HG03521 (cell line): ENCODE measurements around the gene VEPH1.

Source experiments
- ATAC-seq: cut with Tn5 transposase; IDR thresholded peaks from one replicate; pipeline ENCODE4 v1.9.1; 2021; ENCODE audit warnings: mild to moderate bottlenecking, moderate library complexity; ENCODE audit not compliant: unreplicated experiment

VEPH1 gene

DNA sequence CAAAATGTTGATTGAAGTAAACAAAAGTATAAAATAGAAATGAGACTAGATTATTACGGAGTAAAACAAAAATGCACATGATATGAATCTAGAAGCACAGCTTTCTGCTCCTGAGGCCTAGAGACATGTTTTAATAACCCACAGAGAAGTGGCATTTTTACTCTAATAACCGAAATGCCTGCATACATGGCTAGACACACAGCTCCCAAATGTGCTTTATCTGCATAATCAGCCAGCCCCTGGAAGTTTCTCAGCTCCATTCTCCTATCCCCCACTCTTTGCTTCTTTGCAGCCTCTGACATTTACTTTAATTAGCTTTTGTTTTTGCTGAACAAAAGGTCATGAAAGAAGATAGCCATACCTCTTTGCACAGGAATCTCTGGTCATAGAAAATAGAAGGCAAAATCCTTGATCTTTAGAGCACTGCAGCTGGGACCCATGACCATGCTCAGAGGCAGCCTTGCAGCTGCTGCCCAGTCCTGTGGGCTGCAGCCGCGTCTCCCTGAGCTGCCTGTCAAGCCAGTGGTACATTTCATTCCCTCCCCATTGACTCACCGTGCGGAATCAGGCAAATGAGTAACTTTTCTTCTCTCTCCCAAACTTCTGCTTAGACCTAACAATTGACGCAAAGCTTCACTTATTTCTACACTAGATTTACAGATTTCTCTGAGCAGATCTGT, at the start of gene VEPH1:
VEPH1 (minus strand) TSS at position 501 of the 680 bp plus-strand sequence. CDS start 8,067 bp downstream, outside the sequence.
- ATAC-seq: no peak

- no peak for ATAC-seq
Observed at GRCh38 chr3:157551961-157552360, 48.7 kb upstream of the VEPH1 start.

DNA sequence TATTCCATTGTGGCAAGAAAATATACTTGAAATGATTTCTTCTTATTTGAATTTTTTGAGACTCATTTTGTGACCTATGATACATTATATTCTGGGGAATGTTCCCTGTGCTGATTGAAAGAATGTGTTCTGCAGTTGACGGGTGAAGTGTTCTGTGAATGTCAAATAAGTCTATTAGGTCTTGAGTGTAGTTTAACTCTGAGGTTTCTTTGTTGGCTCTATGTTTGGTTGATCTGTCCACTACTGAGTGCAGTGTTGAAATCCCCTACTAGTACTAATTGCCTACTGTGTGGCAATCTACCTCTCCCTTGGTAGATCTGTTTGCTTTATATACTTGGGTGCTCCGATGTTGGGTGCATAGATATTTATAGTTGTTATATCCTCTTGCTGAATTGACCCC, 46.3 kb upstream of the VEPH1 start:
- ATAC-seq: no peak

DNA sequence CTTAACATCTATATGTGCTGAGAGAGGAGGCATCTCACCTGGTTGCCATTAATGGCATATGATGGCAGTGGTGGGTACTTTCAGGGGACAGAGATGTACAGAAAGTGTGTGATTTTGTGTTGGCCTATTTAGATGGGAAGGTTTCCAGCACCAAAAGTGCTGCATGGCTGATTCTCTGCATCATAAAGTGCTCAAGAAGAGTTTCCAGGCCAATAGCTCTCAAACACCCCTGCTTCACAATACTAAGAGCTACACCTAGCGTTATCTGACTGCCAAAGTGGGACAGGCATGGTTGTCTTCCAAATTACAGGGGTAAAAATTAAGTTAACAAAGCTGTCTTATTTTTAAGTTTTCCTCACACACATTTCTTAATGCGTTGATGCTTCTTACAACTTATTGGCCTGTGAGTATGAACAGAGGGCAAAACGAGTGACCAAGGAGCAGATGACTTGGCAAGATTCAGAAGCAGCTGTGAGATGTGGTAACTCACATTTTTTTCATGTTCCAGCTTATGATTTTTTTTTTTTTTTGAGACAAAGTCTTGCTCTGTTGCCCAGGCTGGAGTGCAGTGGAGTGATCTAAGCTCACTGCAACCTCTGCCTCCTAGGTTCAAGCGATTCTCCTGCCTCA, 41.4 kb upstream of the VEPH1 start:
- ATAC-seq: no peak

DNA sequence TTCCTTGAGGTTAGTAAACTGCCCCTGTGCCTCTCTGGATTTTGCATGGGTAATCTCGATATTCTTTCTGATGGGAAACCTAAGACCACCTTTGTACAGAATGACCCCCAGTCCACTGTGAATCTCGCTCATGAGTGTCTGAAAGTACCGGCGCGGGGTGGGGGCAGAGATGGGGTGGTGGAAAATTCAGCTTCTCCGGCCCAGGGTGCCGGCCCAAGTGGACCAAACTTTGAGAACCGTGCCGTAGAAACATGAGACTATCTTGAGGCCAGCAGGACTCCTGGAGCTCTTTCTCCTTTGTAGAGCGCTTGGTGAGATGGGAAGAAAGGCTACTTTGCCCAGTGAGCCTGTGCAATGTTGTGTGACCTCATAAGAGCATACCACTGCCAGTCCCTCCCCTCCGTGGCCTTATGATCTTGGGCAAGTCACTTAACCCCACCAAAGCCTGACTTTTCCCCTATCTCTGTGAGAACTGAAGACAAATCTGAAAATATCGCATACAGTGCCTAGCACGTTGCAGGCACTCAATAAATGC, 40.4 kb upstream of the VEPH1 start:
- ATAC-seq: no peak

- no peak for ATAC-seq
Observed at GRCh38 chr3:157542711-157543500, 39.7 kb upstream of the VEPH1 start.

DNA sequence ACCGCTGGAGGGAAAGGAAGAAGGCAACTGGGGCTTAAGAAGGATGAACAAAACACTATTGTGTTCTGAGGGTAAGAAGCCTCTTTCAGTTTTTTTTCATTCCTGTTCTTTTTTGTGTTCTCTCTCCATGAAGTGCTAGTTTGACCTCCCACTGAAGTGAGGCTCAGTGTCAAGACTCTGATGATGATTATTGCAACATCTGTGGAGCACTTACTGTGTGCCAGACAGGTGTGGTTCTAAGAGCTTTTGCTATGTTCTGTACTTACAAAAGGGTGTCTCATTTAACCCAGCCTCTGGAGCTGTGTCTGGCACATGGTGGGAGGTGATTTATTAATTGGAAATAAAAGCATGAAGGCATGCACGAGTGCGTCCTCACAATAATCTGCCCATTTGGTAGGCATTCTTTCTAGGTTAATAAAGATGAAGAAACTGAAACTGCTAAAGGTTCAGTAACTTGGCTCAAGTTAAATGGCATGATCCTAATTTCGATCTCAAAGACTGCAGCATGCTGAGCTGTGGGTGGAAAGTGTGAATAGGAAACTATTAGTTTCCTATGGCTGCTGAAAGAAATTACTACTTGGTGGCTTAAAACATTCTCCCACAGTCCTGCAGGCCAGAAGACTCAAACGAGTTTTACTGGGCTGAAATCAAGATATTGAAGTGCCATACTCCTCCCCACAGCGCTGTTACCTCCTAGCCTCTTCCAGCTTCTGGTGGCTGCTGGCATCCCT, 38.5 kb upstream of the VEPH1 start:
- no peak for ATAC-seq

GRCh38 chr3:157540656-157541055, 37.4 kb upstream of the VEPH1 start:
- no peak for ATAC-seq

GRCh38 chr3:157535667-157536066, 32.5 kb upstream of the VEPH1 start:
- ATAC-seq: no peak

DNA sequence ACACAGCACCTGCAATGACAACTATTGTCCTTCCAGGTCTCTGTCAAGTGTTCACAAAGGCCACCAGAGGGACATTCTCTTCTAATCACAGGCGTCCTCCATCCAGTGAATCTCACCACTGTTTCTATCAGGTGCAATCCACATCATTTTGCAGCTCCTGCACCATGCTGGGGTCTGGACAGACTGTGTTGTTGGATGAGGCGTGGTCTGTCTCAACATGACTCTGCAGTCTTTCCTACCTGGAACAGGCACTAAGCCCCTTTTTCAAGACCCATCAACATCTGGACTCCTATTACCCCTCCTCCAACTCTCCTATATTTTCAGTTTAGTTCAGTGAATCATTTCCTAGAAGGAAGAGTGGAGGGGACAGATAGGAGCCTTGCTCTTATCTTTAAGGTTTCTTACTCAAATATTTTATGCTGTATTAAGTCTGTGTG, 31.5 kb upstream of the VEPH1 start:
- ATAC-seq: no peak

DNA sequence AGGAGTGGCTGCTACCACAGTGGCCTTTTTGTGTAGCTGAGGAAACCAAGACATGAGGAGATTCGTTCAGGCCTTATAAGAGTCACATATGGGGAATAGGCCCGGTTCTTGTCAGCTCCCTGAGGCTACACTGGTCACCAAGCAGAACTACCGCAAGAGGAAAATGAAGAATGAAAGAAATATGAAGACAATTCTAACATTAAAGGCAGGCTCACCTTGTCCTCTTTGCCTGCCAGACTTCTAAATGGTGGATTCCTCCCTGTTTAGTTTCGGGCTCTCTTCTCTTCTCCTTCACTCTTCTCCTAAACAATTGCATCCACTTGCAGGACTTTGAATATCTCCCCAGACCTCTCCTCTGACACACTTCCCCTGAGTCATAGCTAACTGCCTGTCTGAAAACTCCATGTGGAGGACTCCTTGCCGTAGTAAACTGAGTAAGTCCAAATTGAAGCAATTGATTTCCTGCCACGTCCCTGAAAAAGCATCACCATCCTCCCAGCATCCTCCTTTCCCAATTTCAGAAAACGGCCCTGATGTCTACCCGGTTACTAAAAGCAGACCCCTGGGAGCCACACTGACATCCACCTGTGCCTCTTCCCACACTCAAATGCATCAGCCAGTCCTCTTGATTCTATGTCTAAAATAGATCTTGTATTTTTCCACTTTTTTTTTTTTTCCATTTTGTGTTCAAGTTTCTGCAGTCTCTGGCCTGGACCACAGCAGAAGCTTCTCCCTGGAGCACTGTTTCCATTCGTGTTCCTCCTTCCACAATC, 30.3 kb upstream of the VEPH1 start:
- no peak for ATAC-seq

- ATAC-seq: peak; percentile 63
Observed at GRCh38 chr3:157532529-157533297, 29.5 kb upstream of the VEPH1 start.

GRCh38 chr3:157531771-157532170, 28.6 kb upstream of the VEPH1 start:
- no peak for ATAC-seq

DNA sequence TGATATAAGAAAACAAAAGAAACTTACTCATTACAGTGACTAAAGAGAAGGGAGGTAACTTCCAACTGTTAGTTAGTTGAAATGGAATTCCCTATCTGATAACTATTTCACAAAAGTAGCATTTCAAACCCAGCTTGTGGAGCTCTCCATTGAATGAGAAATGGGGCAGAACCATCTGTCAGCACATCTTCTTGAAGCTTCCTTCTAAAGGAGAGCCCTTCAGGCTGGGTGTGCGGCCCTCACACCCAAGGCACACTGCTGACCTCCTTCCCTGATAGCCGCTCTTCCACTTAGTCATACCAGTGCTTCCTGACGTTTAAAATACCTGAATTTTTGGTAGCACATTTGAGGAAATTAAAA, 28.1 kb upstream of the VEPH1 start:
- no peak for ATAC-seq

- no peak for ATAC-seq
Observed at GRCh38 chr3:157530637-157531300, 27.6 kb upstream of the VEPH1 start.

DNA sequence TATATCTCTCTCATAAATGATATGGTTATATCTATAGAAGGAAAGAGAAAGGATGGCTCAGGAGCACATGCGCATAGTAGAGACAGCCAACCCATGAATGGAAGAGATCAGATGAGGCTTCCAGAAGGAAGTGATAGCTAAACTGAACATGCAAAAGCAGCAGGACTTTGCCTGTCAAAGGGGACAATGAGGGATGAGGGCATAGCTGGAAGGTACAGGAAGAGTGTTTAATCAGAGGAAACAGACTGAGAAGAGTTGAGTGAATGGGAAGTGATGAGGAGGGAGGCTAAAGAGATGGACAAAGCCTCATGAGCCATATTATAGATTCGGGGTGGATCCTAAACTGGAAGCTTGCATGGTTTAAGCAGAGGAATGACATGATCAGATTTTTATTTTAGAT, 26.5 kb upstream of the VEPH1 start:
- ATAC-seq: no peak

DNA sequence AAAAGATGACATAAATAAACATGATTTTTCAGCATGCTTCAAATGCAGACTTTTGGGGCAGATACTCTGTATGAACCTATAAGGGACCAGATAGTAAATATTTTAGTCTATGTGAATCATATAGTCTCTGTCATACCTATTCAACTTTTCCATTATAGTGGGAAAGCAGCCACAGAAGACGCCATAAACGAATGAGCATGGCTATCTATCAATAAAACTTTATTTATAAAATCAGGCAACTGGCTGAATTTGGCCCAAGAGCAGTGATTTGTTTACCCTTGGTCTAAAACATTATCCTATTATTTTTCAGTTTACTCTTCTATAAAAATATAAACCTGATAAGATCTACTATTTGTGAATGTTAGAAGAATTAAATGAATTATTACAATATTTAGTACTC, 25.9 kb upstream of the VEPH1 start:
- no peak for ATAC-seq

DNA sequence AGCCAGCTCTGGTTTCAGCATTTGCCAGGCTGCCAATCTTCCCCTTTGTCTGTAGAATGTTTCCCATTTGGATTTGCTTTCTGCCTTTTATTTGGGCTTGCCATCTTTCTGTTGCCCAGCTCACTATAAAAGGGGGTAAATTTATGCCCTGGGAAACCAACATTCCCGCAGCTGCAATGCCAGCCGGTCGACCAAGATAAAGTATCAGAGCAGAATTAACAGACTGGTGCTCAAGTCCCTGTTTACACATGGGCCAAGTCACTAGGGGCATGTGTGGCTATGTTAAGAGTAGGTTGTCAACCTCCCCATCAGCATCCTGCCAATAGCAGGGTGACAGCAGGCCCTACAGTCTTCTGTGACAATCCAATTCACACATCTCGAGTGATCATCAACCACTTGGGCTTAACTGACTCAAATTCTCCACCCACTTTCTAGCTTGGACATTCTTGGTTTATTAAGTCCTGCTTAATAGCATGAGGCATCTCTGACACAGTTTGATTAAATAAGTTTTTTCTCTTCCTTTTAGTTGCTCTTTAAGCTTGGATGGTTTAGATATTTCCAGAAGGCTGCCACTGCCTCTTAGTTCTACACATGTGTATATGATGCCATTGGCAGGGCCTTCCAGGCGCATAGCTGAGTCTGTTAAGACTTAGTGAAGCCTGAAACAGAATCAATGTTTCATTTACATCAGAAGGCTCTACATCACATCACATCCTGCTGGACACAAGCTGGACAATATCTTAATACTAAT, 24.1 kb upstream of the VEPH1 start:
- ATAC-seq: no peak
